HG03159 (cell line): ENCODE measurements around the gene ZNF665.
"Not testable (repeated sequence)": the region's sequence is repeated elsewhere in the genome, so short reads cannot be mapped to it uniquely, and the experiment has no call there.

Experiments used
- ATAC-seq: cut with Tn5 transposase; IDR thresholded peaks from one replicate; pipeline ENCODE4 v1.9.1; 2021; ENCODE audit warnings: mild to moderate bottlenecking, moderate library complexity; ENCODE audit not compliant: unreplicated experiment

Gene ZNF665

DNA sequence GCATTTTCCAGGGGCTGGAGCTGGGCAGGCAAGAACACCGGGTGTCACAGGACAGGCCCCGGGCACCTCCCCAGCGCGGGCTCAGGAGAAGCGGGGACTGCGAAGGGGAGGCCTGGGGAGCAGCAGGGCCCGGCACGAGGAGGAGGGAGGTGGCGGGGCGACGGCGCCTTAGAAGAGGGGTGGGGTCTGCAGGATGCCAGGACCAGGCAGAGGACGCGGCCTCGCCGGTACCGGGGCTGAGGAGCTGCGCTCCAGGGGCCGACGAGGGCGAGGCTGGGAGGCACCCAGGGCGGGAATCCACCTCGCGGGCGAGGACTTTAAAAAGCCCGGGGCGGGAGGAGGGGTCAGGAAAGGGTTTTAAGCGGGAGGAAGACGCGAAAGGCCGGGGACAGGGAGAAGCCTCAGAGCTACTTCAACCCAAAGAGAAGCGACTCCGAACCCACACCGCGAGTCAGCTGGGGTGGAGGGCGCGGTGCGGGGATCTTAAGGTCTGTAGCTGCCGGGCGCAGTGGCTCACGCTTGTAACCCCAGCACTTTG, 35.0 kb downstream of the ZNF665 start:
- ATAC-seq, result no peak

DNA sequence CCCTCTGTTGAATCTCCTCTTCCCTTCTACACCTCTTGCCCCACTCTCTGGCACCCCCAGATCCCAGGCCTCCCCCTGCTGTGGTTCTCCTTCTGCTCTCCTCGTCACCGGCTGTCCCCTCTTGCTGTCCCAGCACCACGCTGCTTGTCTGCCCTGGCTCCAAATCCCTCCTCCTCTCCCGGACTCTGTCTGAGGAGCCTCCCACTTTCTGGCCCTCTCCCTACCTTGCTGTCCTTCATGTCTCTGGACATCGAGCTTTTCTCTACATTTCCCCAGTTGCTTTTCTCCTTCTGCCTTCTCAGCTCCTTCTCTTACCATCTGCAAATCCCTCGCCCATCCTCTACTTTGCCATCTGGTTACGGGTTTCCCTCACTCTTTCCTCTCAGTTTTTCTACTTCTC, 35.5 kb downstream of the ZNF665 start:
- ATAC-seq, result no peak

DNA sequence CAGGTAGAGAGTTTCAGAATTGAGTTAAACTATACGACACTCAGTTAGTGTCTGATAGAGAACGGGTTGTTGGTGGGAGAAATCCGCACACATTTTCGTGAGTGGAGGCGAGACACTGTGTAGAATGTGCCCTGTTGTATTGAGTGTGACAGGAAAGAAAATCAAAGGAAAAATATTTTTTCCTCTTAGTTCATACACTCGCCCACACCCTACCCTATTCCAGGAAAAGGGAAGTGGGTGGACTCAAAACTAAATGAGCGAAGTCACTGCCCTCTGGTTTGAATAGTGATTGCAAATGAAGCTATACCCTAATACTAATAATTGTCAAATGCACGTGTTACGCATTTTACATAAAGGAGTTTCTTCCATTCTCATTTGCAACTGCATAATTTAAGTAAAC, 36.3 kb downstream of the ZNF665 start:
- ATAC-seq, result no peak

DNA sequence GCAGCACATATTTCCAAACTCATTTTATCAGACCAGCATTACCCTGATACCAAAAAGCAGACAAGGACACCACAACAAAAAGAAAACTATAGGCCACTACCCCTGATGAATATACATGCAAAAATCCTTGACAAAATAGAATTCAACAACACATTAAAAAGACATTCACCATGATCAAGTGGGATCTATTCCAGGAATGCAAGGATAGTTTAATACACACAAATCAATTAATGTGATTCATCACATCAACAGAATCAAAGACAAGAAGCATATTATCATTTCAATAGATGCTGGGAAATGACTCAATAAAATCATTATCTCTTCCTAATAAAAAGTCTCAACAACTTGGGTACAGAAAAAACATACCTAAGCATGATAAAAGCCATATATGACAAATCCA, 45.5 kb downstream of the ZNF665 start:
- no peak for ATAC-seq

DNA sequence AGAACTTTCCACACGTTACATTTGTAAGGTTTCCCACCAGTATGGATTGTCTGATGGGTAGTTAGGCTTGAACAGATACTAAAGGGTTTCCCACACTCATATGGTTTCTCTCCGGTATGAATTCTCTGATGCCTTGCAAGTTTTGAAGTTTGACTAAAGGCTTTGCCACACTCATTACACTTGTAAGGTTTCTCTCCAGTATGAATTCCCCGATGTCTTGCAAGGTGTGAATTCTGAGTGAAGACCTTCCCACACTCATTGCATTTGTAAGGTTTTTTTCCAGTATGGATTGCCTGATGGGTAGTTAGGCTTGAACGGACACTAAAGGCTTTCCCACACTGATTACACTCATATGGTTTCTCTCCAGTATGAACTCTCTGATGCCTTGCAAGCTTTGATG, 52.8 kb downstream of the ZNF665 start:
- no peak for ATAC-seq

DNA sequence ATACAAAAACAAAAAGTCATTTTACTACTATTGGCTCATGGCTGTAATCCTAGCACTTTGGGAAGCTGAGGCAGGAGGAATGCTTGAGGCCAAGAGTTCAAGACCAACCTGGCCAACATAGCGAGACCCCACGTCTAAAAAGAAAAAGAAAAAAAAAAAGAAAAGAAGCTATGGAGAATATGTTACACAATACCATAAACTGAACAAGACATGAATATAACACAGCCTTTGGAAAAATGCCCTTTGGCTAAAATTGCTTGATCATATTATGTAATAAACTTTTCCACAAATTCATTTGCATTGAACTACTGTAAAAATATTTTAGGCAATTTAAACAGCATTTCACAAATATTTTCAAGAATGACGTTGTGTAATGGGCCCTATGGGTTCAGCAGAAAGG, 56.7 kb downstream of the ZNF665 start:
- ATAC-seq, result no peak

DNA sequence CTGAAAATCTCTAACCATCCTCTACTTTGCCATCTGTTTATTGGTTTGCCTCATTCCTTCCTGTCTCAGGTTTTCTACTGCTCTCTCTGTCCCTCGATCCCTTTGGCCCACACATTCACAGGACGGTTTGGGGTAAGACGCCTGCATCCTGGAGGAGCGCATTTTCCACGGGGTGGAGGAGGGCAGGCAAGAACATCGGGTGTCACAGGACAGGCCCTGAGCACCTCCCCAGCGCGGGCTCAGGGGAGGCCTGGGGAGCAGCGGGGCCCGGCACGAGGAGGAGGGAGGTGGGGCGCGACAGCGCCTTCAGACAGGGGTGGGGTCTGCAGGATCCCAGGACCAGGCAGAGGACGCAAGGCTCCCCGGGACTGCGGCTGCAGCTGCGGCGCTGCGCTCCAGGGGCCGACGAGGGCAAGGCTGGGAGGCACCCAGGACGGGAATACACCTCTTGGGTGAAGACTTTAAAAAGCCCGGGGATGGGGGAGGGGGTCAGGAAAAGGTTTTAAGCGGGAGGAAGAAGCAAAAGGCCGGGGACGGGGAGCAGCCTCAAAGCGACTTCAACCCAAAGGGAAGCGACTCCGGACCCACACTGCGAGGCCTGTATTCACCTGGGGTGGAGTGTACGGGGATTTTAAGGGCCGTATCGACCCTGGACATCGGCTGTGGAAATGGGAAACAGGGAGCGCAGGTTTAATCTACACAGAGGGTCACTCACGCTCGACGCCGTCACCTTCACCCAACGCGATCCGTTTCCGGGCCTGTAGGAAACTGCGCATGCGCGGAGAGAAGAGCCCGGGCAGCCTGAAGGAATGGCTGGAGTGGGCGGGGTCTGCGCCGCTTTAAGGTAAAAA, 60.8 kb downstream of the ZNF665 start, which contains the start of gene ZNF415:
TSS of gene ZNF415 (minus strand) at position 770 of the 851 bp plus-strand sequence. CDS start 10,234 bp downstream, outside the sequence.
- ATAC-seq, result no peak

DNA sequence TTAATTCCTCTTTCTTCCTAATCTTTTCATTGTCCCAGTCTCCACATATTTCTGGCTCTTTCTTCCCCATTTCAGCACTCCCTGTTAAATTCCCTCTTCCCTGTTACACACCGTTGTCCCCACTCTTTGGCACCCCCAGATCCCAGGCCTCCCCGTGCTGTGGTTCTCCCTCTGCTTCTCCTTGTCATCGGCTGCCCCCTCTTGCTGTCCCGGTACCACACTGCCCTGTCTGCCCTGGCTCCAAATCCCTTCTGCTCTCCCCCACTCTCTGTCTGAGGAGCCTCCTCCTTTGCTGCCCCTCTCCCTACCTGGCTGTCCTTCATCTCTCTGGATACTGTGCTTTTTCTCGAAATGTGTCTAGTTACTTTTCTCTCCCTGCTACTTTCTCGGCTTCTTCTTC, 61.4 kb downstream of the ZNF665 start:
- ATAC-seq, result no peak

DNA sequence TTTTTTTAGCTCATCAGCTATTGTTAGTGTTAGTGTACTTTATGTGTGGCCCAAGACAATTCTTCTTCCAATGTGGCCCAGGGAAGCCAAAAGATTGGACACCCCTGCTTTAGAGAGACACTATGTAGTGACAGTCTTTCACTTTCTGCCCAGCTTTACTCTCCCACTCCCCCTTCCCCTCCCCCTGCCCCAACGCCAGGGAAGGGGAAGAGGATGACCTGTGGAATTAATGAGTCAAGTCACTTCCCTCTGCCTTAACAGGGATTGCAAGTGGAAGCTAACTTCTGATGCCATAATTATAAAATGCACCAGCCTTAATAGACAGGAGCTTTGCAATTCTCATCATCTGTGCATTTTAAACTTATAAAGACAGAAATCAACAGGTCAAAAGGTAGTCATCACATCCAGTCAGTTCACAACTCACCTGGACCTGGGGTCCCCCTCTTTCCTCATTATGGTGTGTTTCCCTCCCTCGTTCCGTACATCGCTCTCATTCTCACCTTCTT, 62.0 kb downstream of the ZNF665 start:
- ATAC-seq, result no peak

DNA sequence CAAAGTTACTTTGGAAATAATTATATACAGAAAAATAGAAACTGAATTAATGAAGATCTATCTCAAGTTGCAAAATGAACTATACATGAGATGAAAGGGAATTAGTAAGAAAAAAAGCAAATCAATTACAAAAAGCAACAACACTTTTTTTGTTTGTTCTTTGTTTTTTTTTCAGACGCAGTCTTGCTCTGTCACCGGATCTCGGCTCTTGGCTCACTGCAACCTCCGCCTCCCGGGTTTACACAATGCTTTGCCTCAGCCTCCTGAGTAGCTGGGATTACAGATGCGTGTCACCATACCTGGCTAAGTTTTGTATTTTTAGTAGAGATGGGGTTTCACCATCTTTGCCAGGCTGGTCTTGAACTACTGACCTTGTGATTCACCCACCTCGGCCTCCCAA, 62.7 kb downstream of the ZNF665 start:
- no peak for ATAC-seq

DNA sequence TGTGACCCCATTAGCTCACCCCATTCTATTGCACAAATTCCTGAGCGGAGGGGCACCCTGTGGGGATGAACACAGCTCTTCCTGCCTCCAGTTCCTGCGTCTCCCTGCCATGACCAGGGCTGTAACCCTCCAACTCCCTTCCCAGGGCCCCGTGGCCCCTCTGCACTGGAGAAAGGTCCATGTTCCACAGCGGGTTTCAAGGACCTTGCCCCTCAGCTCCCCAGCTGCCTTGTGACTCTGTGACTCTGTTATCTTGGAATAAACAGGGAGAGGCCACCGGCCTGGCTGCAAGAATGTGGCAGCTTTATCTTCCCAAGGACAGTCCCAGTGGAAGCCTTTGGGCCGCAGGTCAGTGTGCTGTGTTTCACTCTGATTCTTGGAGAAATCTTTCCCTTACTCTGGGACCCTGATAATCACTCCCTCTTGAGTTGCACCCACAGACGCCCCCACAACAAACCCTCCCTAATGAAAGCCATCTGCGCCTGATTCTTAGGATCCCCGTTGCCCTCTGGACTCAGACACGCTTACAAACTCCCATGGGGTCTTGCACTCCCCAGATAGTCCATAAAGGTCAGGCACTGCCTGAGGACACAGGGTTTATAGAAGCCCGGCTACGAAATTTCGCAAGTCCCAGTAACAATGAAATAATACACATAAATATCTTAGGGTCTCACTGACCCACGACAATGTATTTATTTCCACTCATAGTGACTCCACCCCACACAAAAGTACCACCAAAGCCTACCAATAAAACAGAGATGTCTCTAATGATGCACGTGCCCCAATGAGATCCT, 66.2 kb downstream of the ZNF665 start:
- ATAC-seq, result not testable (repeated sequence)

DNA sequence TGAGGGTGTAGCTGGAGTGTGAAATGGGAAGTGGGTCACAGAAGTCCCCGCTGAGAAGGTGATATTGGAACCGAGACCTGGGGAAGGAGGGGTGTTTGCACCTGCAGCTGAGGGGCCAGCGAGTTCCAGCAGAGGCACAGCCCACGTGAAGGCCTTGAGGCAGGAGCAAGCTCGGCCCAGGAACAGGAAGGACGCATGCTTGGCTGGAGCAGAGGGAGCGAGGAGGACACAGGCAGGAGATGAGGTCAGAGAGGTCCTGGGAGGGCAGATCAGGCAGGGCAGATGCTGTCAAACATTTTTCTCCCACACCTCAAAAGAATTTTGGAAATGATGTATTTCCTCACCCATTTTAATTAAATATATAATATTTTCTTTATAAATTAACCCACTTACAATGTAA, 69.8 kb downstream of the ZNF665 start:
- no peak for ATAC-seq
